Mucosa of rectum (tissue), 2 donors: ENCODE results near the gene NCAM1.

Experiments used
- H3K27ac ChIP-seq, 2 donors: one replicate each; pipeline ENCODE4 v1.7.0; 2013; ENCODE audit warnings: inconsistent platforms in 2 of 2, low read depth in 2 of 2, low read length in 2 of 2
- H3K27me3 ChIP-seq, 2 donors: one replicate each; pipeline ENCODE4 v1.7.0; 2013; ENCODE audit warnings: low read length in 2 of 2; ENCODE audit not compliant: control insufficient read depth in 2 of 2, insufficient read depth in 2 of 2
- H3K36me3 ChIP-seq, 2 donors: one replicate each; pipeline ENCODE4 v1.7.0; 2013; ENCODE audit warnings: low read length in 2 of 2; ENCODE audit not compliant: control insufficient read depth in 2 of 2, insufficient read depth in 2 of 2
- H3K4me1 ChIP-seq, 2 donors: one replicate each; pipeline ENCODE4 v1.7.0; 2013; ENCODE audit warnings: low read length in 2 of 2, mild to moderate bottlenecking in 1 of 2; ENCODE audit not compliant: control insufficient read depth in 2 of 2, insufficient read depth in 2 of 2
- H3K4me3 ChIP-seq, 2 donors: one replicate each; pipeline ENCODE4 v1.7.0; 2013; ENCODE audit warnings: low read length in 2 of 2
- H3K9ac ChIP-seq, 2 donors: one replicate each; pipeline ENCODE4 v1.7.0; 2013; ENCODE audit warnings: low read length in 2 of 2, low read depth in 1 of 2, mild to moderate bottlenecking in 1 of 2
- H3K9me3 ChIP-seq, 2 donors: one replicate each; pipeline ENCODE4 v1.7.0; 2013; ENCODE audit warnings: low read length in 2 of 2; ENCODE audit not compliant: control insufficient read depth in 2 of 2
- donor health status: healthy.
- donor health status: Normal muscosa, but diverticular disease.

Gene NCAM1

GRCh38 chr11:113082341-113082955, 121.2 kb downstream of the NCAM1 start:
- H3K4me3 ChIP-seq = no peak overlapping the region
- H3K4me1 ChIP-seq = no peaks in the 10 kb centered on the region
- no peak overlapping the region for H3K27ac ChIP-seq
- no peak overlapping the region for H3K9ac ChIP-seq
- H3K36me3 ChIP-seq = no peaks in the 10 kb centered on the region
- no peaks in the 10 kb centered on the region for H3K9me3 ChIP-seq
- H3K27me3 ChIP-seq = no peaks in the 10 kb centered on the region

- H3K4me3 ChIP-seq = no peak overlapping the region
- no peaks in the 10 kb centered on the region for H3K9me3 ChIP-seq
- H3K27me3 ChIP-seq = no peaks in the 10 kb centered on the region
- H3K4me1 ChIP-seq = no peaks in the 10 kb centered on the region
- no peak overlapping the region for H3K9ac ChIP-seq
- no peak overlapping the region for H3K27ac ChIP-seq
- H3K36me3 ChIP-seq = no peaks in the 10 kb centered on the region
Measured at GRCh38 chr11:113083571-113083970, 122.4 kb downstream of the NCAM1 start.

- H3K27me3 ChIP-seq = no peaks in the 10 kb centered on the region
- H3K27ac ChIP-seq = no peak overlapping the region
- no peaks in the 10 kb centered on the region for H3K4me1 ChIP-seq
- no peaks in the 10 kb centered on the region for H3K36me3 ChIP-seq
- H3K9ac ChIP-seq = no peak overlapping the region
- H3K4me3 ChIP-seq = no peak overlapping the region
- no peaks in the 10 kb centered on the region for H3K9me3 ChIP-seq
Measured at GRCh38 chr11:113084297-113084696, 123.1 kb downstream of the NCAM1 start.

- no peak overlapping the region for H3K27ac ChIP-seq
- H3K9me3 ChIP-seq = no peaks in the 10 kb centered on the region
- H3K4me1 ChIP-seq = no peaks in the 10 kb centered on the region
- H3K4me3 ChIP-seq = no peak overlapping the region
- no peaks in the 10 kb centered on the region for H3K27me3 ChIP-seq
- H3K9ac ChIP-seq = no peak overlapping the region
- H3K36me3 ChIP-seq = no peaks in the 10 kb centered on the region
Measured at GRCh38 chr11:113085446-113085845, 124.2 kb downstream of the NCAM1 start.

GRCh38 chr11:113087706-113088105, 126.5 kb downstream of the NCAM1 start:
- no peak overlapping the region for H3K9ac ChIP-seq
- H3K27ac ChIP-seq = no peak overlapping the region

GRCh38 chr11:113090716-113091480, 129.7 kb downstream of the NCAM1 start:
- no peaks in the 10 kb centered on the region for H3K4me1 ChIP-seq
- H3K9me3 ChIP-seq = no peaks in the 10 kb centered on the region
- H3K27ac ChIP-seq = no peak overlapping the region
- no peaks in the 10 kb centered on the region for H3K36me3 ChIP-seq
- no peak overlapping the region for H3K4me3 ChIP-seq
- no peak overlapping the region for H3K9ac ChIP-seq
- H3K27me3 ChIP-seq = no peaks in the 10 kb centered on the region

More at GRCh38 chr11:113087706-113088105, 126.5 kb downstream of the NCAM1 start:
- Histone ChIP-seq H3K9me3 (no peaks in the 10 kb centered on the region), H3K4me3 (no peak overlapping the region), H3K4me1 (no peaks in the 10 kb centered on the region), H3K27me3 (no peaks in the 10 kb centered on the region), H3K36me3 (no peaks in the 10 kb centered on the region)

GRCh38 chr11:113091481-113091780, 130.2 kb downstream of the NCAM1 start:
- no peak overlapping the region for H3K27ac ChIP-seq
- H3K4me3 ChIP-seq = no peak overlapping the region
- H3K36me3 ChIP-seq = no peaks in the 10 kb centered on the region

GRCh38 chr11:113096648-113097047, 135.4 kb downstream of the NCAM1 start:
- no peaks in the 10 kb centered on the region for H3K4me1 ChIP-seq
- no peaks in the 10 kb centered on the region for H3K27me3 ChIP-seq
- H3K36me3 ChIP-seq = no peaks in the 10 kb centered on the region
- H3K9ac ChIP-seq = no peak overlapping the region
- no peaks in the 10 kb centered on the region for H3K9me3 ChIP-seq
- H3K27ac ChIP-seq = no peak overlapping the region
- no peak overlapping the region for H3K4me3 ChIP-seq

More at GRCh38 chr11:113091481-113091780, 130.2 kb downstream of the NCAM1 start:
- H3K27me3 ChIP-seq = no peaks in the 10 kb centered on the region
- H3K9ac ChIP-seq = no peak overlapping the region
- no peaks in the 10 kb centered on the region for H3K4me1 ChIP-seq
- H3K9me3 ChIP-seq = no peaks in the 10 kb centered on the region

- H3K4me1 ChIP-seq = no peaks in the 10 kb centered on the region
- no peak overlapping the region for H3K9ac ChIP-seq
Measured at GRCh38 chr11:113103932-113104690, 142.9 kb downstream of the NCAM1 start.

GRCh38 chr11:113104691-113105251, 143.6 kb downstream of the NCAM1 start:
- Histone ChIP-seq H3K4me1 (no peaks in the 10 kb centered on the region), H3K4me3 (no peak overlapping the region), H3K27me3 (no peaks in the 10 kb centered on the region), H3K9ac (no peak overlapping the region), H3K36me3 (no peaks in the 10 kb centered on the region), H3K27ac (no peak overlapping the region), H3K9me3 (no peaks in the 10 kb centered on the region)

More at GRCh38 chr11:113103932-113104690, 142.9 kb downstream of the NCAM1 start:
- no peaks in the 10 kb centered on the region for H3K9me3 ChIP-seq
- H3K27me3 ChIP-seq = no peaks in the 10 kb centered on the region
- H3K27ac ChIP-seq = no peak overlapping the region
- H3K36me3 ChIP-seq = no peaks in the 10 kb centered on the region
- no peak overlapping the region for H3K4me3 ChIP-seq
